Measurements from ENCODE around the gene SHBG.
"Not testable (repeated sequence)": the region's sequence is repeated elsewhere in the genome, so short reads cannot be mapped to it uniquely, and the experiment has no call there.

Gene SHBG, protein sequence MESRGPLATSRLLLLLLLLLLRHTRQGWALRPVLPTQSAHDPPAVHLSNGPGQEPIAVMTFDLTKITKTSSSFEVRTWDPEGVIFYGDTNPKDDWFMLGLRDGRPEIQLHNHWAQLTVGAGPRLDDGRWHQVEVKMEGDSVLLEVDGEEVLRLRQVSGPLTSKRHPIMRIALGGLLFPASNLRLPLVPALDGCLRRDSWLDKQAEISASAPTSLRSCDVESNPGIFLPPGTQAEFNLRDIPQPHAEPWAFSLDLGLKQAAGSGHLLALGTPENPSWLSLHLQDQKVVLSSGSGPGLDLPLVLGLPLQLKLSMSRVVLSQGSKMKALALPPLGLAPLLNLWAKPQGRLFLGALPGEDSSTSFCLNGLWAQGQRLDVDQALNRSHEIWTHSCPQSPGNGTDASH

DNA sequence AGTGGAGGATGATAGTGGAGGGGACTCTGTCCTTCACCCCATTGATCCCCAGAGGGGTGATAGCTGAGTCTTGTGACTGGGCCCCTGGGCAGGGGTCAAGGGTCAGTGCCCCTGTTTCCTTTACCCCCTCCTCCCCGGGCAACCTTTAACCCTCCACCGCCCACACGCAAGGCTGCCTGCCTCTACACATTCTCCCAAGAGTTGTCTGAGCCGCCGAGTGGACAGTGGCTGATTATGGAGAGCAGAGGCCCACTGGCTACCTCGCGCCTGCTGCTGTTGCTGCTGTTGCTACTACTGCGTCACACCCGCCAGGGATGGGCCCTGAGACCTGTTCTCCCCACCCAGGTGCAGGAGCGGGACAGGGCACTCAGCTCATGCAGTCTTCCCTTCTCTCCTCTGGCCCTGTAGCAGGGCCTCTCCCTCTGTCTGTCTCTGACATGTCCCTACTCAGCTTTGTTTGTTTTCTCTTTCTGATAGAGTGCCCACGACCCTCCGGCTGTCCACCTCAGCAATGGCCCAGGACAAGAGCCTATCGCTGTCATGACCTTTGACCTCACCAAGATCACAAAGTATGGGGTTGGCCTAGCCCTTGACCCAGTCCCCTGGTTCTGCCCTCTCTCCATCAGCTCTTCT, at the start of gene SHBG:
Gene SHBG (plus strand): TSS at position 197 of the 633 bp plus-strand sequence. CDS start 38 bp downstream, at position 235.
- DNase-seq = no peak

DNA sequence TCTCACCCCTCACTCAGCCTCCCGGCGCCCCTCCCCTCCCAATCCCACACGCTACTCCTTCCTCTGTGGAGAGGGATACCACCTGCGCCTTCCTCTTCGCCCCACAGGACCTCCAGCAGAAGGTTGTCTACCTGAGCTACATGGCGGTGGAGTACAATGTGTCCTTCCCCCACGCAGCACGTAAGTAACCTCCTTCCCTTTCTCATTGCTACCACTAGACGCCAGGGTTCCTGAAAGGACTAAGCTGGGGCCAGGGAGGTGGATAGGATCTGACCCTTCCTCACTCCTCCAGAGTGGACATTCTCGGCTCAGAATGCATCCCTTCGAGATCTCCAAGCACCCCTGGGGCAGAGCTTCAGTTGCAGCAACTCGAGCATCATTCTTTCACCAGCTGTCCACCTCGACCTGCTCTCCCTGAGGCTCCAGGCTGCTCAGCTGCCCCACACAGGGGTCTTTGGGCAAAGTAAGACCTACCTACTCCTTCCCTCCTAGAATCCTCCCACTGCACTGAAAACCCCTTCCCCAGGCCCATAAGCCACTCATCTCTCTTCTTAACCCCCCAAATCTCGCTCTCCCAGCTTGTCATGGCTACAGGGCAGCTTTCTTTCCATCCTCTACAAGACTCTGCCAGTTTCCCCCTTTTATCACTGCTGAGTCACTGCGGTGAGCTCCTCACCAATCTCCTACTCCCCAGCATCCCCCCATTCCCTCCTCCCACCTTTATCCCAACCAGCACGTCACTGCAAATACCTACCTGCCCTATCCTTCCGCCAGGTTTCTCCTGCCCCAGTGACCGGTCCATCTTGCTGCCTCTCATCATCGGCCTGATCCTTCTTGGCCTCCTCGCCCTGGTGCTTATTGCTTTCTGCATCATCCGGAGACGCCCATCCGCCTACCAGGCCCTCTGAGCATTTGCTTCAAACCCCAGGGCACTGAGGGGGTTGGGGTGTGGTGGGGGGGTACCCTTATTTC, 49.0 kb upstream of the SHBG start:
- no peak for DNase-seq

DNA sequence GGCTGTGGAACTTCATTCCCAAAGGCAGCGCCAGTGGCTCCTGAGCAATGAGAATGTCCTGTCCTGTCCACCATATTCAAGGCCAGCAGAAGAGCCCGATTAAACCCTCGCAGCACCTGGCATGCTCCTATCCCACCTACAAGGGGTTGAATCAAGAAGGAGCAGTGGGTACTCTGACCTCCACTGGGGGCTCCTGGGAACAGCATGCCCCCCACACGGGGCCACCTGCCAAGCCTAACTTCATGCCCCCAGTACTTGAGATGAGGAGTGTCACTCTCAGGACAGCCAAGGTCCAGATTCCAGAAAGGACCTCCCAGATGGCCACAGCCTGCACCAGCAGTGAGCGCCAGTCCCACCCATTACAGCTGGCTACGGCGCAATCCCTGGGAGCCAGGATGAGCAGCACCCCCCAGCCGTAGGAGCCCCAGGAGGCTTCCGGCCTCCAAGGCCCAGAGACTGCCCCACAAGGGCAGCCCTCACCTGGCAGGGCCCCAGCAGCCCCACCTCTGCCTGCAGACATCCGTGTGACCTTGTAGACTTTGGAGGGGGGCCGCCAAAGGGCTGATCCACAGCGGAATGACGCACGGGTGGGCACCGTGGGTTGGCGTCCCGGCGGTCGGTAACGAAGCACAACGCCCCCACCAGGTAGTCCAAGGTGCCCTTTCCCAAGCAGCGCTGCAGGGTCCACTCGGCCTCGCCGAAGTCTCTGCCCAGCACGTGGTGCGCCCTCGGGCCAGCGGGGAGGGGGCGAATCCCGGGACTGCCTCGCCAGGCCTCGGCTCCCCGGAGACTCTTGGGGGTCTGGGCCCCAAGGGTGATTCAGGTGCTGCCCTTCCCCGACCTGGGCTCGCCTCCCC, 47.3 kb upstream of the SHBG start:
- DNase-seq = no peak

DNA sequence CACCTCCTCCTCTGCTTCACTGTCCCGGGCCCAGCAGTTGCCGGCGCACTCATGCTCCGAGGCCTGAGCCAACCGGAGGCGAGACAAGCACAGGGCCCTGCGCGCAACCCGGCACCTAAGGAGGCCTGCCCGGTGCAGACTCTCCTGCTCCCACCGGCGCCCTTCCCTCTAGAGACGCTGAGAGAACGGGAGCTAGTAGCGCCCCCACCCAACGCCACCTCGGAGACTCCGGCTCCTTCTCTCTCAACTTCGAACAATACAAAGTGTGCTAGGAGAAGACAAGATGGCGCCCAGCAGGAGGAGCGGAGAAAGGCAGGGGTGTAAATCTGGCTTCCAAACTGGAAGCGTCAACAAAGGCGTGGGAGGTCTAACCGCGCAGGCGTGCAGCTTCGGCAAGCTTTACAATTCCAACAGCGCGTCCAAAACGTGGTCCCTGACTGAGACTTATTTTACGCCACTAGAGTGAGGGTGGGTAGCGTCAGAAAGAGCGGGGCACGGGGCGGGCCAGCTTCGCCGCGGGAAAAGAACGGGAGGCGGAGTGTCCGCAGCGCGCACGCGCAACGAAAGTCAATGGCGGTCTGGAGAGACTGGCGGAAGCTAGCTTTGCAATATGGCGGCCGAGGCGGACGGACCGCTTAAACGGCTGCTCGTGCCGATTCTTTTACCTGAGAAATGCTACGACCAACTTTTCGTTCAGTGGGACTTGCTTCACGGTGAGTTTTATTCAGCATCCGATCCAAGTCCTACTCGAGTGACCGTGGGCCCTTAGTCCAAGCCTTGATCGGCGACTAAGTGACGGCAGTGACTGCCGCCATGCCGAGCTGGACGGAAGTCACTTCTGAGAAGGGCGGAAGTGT, 46.5 kb upstream of the SHBG start, which contains the start of gene MPDU1:
Gene MPDU1 (plus strand): TSS at position 600 of the 857 bp plus-strand sequence. CDS start 11 bp downstream, at position 611.
- peak; percentile 97 for DNase-seq

DNA sequence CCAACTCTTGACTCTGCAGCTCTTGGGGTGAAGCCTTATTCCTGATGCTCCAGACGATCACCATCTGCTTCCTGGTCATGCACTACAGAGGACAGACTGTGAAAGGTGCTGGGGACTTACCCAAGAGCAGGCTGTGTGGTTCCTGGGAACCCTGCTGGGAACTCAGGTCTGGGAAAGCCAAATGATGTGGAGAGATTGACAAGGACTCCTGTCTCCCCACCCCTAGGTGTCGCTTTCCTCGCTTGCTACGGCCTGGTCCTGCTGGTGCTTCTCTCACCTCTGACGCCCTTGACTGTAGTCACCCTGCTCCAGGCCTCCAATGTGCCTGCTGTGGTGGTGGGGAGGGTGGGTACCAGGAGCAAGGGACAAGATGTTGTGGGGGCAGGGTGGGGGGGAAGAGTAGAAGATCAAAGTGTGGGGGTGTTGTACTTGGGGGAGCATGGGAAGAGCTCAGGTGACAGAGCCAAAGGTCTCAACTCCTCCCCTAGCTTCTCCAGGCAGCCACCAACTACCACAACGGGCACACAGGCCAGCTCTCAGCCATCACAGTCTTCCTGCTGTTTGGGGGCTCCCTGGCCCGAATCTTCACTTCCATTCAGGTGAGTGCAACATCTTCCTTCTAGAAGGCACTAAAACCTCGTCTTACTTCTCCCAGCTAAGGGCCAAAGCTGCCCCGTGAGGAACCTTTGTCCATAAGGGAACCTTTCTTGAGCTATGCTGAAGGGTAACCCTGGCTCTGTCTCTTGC, 43.1 kb upstream of the SHBG start:
- no peak for DNase-seq

DNA sequence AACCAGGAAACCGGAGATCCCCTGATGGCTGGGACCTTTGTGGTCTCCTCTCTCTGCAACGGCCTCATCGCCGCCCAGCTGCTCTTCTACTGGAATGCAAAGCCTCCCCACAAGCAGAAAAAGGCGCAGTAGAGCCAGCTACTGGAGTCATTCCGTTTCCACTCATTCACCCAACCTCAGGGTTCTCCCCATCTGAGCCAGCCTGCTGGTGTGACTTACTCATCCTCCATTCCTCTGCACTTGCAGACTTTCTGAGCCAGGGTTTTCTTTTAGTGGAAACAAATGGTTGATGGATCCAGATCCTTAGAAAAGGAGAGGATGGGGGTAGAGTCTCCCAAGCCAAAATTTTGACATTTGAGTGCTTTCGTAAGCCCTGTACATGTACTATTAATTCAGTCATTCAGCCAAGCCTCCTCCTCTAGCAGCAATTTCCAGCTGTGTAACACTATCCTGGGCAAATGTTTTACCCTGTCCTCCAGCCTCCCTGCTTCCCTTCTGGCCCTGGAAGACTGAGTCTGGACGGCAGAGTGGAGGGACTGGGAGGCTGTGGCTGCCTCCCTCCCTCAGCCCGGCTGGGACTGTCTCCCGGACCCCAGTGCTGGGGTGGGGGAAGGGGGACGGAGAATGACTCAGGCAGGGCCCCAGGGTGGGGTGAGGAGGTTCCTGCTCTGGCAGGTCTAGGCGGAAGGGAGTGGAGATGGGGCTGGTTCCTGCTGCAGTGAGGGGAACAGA, 42.3 kb upstream of the SHBG start:
- no peak for DNase-seq

DNA sequence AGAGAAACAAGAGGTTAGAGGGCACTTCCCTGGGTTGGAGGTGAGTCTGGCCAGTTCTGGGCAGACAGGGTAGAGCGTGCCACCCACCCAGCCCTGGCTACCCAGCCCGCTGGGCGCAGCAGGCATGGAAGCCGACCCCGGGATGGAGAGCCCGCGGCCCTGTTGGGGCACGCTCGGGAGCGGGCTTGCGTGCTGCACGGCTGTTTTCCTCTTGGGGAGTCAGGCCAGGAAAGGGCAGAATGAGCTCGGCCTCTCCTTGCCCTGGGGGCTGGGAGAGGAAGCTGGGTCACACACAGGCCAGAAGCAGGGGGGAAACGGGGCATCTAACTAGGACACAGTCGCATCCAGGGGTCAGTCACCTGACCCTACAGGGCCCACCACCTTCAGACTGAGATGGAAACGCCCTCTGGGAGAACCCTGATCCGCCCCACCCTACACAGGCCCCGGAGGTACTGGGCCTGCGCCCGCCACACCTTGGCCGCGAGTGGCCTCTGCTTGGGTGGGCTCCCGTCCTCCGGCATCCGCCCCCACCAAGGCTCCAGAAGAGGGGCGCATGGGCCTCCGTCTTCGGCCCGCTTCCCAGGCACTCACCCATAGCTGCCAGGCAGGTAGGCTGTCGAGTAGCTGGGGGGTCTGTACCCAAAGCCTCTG, 41.3 kb upstream of the SHBG start:
- DNase-seq = no peak

DNA sequence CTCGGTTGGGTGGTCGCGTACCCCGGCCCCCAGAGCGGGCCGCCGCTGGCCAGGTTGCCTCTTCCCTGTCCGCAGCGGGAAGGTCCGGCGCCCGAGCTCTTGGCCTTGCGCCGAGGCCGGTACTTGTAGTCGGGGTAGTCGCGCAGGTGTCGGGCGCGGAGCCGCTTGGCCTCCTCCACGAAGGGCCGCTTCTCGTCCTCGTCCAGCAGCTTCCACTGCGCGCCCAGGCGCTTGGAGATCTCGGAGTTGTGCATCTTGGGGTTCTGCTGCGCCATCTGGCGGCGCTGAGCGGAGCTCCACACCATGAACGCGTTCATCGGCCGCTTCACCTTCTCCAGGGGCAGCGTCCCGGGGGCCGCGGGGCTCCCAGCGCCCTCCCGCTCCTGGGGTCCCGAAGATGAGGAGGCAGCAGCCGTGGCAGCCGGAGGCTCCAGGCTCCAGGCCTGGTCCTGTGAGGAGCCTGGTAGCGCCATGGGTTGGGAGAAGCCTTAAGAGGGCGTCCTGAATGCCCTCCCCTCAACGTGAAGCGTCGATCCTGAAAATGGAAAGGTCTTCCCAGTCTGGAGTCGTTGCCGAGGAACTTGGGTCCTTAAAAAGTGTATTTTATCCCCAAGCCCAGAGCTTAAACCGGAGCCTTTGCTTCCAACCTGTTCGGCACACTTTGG, 40.6 kb upstream of the SHBG start:
- peak; percentile 73 for DNase-seq

DNA sequence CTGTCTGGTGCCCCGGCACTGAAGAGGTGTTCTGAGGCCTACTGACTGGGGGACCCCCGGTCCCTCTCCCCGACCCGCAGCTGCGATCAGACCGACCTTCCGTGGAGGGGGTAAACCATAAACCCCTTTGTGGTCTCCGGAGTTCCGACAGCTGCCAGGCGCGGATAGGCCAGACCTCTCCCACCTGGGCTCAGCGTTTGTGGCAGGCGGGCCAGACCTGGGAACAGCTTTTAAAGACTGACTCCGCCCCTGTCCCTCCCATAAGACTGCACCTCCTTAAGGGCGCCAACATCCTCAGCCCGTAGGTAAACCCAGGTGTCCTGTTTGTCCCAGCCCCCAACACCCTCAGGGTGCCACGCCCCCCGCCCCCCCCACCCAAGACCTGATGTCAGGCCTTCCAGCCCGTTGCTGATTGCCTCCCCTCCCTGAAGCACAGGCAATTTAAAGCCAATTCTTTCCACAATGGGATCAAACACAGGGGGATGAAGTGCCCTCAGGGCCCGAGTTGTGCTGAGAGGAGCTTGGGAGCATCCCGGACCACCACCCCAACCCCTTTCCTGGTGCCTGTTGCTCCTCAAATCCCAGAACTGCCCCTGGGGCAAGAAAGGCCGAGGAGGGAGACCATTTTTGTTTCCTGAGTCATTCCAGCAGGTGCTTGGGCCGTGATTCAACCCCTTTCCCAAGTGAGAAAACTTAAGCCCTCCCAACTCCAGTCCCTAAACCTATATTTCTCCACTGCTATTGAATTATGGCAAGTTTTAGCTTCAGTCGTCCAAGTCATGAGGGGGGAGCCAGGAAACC, 39.8 kb upstream of the SHBG start, which contains the start of gene SOX15:
Gene SOX15 (minus strand): TSS at position 204 of the 801 bp plus-strand sequence. CDS start 418 bp downstream, outside the sequence.
- DNase-seq = no peak

DNA sequence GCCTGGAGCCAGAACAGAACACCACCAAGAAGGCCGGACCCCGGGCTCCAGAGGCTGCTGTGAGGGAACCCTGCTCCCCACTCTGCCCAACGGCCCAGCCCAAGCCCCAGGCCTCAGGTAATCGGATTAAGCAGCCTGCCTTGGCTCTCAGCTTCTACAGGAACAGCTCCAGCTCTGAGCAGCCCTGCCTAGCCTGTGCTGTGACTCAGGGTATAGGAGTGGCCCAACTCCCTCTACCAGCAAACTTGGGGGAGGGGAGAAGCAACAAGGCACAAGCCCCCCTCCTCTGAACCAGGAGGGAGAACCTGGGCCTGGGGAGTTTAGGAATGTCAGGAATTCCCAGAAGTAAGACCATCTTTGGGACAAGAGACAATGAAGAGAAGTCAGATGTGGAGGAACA, 39.2 kb upstream of the SHBG start:
- DNase-seq = no peak

DNA sequence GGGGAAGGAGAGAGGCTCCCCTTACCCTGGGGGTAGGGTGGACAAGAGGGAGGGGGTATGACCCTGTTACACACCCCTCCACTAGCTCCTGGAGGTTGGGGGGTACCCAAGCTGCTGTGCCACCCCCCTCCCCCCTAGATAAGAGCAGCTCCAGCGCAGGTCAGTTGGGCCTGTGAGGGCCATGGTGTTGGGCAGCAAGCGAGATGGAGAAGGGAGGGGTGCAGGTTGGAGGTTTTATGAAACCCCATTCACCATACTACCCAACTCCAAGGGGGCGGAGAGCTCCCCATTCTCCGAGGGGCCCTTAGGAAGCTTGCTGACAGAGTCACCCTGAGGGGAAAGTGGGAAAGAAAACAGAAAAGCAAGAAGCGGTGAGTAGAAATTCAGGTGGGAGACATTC, 38.3 kb upstream of the SHBG start:
- no peak for DNase-seq

DNA sequence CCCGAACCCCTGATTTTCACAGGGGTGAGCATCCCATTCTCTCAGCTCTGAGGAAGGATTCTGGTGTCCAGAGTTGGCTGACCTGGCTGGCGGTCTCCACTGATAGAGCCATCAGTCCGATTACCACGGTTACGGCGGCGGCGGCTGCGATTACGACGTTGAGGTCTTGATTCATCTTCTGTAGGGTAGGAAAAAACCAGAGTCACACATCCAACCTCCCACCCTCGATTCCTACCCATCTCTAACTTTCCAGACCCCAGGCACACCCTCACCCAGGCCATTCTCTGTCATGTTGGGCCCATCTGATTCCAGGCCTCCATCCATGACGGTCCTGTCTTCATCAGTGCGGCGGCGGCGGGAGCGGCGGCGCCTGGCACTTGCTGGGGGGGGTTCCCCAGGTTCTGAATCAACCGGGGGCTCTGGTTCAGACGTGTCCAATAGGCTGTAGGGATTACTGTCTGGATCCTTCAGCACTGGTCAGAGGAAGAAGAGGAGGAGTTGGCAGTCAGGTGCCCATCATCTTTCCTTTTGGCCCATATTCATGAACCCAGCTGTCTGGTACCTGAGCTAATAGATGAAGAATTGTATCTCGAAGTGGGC, 37.4 kb upstream of the SHBG start:
- no peak for DNase-seq

DNA sequence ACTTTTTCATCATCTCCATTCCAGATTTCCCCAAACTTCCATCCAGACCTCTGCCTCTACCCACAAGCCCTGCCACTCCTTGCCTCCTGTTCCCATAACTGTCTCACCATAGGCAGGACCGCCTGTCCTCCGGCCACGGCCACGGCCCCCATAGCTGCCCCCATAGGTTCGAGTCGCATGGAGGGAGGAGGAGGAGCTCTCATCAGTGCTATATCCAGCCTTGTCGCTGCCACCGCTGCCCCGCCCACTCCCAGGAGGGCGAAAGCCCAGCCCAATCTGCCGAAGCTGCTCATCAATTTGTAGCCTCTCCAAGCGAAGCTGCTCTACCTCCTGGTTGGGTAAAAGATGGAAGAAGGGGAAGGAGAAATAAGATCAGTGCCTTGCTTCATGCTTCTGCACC, 36.6 kb upstream of the SHBG start:
- DNase-seq = no peak

DNA sequence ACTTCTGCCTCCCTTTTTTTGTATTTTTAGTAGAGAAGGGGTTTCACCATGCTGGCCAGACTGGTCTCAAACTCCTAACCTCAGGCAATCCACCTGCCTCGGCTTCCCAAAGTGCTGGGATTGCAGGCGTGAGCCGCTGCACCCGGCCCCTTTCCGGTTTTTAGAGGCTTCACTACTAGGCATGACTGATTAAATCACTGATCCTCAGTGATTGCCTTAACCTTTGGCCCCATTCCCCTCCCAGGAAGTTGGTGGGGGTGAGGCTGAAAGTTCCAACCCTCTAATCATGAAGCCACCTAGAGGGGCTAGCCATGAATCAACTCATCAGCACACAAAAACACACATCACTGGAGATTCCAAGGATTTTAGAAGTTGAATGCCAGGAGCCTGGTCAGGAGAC, 32.4 kb upstream of the SHBG start:
- not testable (repeated sequence) for DNase-seq

DNA sequence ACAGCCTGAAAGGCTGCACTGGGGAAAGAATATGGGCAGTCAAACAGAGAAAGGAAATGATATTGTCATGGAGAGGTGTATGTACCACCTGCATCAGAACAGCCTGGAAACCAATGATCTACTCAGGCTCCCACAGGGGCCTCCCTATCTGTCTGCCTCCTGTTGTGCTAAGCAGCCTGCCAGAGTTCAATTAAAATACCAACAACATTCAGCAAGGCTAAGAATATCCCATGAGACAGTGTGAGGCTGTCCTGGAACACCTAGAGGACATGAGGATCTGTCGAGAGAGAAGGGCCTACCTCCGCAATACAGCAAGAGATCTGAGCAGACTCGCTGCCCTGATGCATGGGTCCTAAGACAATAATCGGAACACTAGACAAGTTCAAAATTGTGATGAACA, 23.7 kb upstream of the SHBG start:
- no peak for DNase-seq

DNA sequence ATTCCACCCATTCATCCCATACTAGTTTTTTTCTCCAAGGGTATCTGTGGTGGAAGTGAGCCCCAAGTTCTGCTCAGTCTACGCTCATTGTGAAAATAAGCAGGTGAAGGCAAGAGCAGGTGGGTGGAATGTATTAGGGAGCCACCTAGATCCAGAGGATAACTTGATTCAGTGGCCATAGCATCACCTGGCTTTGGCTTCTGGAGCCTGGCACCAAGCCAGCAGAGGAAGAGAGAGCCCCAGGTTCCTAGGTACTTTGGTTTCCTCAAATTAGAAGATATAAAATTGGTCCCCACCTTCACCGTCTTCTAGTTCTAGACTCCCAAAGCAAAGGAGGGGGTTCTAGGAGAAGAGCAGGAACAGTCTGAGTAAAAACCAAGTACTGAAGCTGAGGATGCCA, 19.3 kb upstream of the SHBG start:
- DNase-seq = no peak

DNA sequence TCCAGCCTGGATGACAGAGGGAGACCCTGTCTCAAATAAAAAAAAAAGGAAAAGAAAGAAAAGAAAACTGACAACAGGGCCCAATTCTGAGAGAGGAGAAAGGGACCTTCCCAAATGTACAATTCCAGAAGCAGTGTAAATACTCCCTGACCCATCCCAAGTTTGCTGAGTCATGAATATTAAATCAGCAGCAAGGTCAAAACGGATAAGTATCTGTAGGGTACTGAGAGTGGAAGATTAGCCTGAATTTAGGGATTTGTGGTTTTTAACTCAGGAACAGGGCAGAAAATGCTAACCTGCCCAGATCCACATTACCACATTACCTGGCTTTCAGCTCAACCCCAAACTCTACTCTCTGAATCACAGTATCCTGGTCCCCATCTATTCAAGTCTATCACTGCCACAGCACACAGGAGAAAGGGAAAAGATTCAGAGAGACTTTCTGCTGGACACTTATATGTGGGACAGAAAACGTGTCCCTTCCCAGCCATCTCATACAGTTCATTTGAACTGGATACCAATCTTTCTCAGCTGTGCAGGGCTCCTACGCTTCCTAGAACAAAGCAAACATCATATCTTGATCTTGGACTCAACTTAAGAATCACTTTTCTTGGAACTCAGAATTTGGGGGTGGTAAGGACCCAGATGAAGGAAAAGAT, 18.2 kb upstream of the SHBG start:
- no peak for DNase-seq
